CMK (cell line): Measurements from ENCODE around the gene LSM3.

Experiments
- DNase-seq: peaks from one replicate; pipeline ENCODE4 v3.0.0-alpha.2; 2010; ENCODE audit warnings: low read depth

The LSM3 gene

GRCh38 chr3:14143271-14144225 is 35.1 kb upstream of the LSM3 start:
- DNase-seq: no peak

DNA sequence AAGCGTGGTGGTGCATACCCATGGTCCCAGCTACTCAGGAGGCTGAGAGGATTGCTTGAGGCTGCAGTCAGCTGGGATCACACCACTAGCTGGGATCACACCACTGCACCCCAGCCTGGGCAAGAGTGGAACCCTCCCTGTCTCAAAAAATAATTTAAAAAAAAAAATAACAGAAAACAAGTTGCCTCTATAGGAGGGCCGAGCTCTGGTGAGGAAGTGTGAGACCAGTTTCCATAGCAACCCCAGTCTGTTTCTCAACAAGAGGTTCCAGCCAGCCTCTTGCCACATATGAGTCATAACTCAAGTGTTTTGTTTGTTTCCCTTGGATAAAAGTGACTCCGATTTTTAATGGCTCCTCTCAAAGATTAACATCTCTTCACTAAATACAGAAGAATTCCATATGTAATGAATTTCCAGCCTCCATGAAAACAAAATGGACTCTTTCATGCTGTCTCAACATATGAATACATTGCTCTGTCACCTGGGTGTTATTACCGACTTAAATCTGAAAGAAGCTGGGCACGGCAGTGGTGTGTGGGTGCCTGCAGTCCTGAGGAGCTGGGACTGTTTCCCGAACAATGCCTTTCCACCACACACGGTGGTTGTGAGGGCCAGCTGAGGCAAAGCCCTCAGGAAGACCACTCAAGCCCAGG is 34.1 kb upstream of the LSM3 start:
- peak; percentile 50 for DNase-seq

GRCh38 chr3:14145236-14145635 is 33.4 kb upstream of the LSM3 start:
- no peak for DNase-seq

DNA sequence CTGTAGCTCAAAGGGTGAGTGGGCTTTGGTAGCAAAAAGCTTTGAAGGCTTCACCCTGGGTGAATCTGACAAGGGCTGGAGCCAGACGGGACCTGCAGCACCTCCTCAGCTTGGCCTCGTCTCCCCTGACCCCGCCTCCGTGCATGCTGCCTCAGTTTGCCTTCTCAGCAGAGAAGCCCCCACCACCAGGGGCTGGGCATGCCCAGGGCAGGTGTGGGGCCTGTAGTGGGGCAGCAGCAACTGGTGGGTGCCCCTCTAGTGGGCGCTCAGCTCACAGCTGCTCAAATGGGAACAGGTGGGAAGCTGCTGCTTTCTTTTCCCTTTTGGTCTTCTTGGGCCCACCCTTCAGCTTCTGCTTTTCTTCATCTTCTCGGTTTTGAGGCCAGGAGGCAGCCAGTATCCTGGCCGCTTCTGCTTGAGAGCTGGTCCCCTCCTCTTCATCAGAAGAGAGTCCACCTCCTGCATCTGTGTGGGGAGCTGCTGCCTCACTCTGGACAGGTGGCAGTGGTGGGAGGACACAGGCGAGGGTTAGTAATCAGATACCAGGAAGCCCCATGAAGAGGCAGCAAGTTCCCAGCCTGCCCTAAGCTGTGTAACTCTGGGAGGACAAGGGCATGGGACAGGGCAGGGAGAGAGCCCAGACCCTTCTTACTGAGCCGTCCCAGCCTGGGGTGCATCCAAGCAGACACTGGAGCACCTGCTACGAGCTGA is 32.8 kb upstream of the LSM3 start:
- DNase-seq: no peak

- no peak for DNase-seq
Measured at GRCh38 chr3:14146381-14147065, 32.1 kb upstream of the LSM3 start.

GRCh38 chr3:14147066-14147435 is 31.6 kb upstream of the LSM3 start:
- DNase-seq: no peak

GRCh38 chr3:14147617-14148016 is 31.0 kb upstream of the LSM3 start:
- DNase-seq: no peak

DNA sequence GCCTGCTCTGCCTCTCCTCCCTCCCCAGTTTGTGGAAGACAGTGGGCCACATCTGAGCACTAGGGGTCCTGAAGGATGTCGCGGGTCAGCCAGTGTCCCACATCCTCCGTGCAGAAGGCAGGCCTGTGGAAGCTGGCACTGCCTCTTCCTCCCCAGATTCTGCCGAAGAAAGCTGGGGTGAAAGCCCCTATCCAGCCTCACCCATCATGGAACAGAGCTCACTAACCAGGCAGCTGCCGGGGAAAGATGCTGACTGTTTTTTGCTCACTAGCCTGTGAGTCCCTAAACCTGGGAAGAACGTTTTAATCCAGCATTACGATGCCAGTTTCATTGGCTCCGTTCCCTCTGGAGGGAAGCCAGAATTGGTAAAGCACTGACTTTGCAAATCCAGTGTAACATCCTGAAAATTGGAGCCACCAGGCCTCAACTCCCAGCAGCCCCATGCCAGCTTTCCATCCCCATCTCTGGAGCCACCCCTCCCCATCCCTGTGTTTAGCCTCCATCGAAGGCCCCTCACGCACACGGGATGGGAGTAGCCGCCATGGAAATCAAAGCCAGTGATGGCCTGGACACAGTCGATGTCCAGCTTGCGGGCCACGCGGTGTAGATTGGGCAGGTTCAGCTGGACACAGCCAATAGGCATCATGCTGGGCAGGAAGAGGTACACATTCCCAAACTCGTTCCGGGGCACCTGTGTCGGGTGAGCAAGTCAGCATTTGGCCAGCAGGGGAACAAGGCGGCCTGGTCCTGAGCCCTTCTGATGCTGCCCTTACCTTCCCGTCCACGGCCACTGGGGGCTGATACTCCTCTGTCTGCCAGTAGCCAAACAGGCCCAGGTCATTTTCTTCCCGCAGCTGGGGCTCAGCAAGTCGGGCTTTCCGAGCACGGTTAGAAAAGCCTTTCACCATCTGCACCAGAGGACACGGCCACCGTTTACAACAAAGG is 30.3 kb upstream of the LSM3 start:
- no peak for DNase-seq

GRCh38 chr3:14150078-14150477 is 28.5 kb upstream of the LSM3 start:
- DNase-seq: no peak

DNA sequence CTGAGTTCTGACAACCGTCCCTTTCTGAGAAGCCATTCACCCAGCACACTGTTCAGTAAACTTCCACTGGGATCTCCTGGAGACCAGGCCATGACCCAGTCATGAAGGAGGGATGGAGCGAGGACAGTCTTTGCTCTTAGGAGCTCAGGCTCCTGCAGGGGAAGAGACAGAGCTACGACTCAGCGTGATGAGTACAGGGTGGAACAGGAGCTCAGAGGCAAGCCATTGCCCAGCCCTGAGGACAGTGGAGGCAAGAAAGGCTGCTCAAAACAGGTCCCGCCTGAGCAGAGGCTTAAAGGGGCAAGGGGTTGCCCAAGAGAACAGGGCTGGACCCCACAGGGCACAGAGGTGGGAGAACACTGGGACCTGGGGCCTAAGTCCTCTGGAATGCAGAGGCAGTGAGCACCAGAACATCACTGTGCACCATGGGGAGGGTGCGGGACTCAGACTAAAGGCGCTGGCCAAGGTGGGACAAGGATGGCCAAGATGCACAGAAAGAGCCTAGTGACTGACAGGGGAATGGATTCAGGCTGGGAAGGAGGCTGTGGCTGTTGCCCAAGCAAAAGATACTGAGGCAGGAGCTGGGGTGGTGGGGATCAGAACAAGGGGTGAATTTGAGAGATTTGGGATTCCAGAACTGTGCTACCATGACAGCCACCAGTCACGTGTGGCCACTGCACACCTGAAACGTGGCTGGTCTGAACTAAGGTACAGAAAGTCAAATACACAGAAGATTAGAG is 28.0 kb upstream of the LSM3 start:
- DNase-seq: no peak

DNA sequence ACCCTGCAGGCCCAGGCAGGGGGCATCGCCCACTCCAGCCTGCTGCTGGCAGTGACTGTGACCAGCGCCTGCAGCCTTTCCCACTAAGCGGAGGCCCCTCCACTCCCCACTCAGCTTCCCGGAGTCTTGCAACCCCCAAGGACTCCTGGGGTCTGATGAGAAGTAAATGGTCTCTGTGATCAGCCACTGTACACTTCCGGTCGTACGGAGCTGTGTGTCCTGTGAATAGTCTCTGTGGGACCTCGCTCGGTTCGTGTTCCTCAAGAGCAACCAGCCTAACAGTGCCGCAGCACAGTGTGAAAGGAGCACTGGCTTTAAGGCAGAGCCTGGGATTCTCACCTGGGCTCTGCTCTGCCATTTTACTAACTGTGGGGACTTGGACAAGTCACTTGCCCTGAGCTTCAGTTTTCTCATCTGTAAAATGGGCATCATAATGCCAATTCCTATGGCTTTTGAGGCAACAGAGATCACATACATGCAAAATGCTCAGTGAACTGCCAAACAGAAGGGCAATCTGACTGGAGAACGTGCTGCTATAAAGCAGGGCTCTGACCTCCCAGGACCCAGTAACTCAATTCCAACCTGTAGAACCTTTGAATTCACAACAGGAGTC is 27.0 kb upstream of the LSM3 start:
- DNase-seq: no peak

GRCh38 chr3:14152233-14152962 is 26.2 kb upstream of the LSM3 start:
- DNase-seq: no peak

GRCh38 chr3:14152963-14153355 is 25.7 kb upstream of the LSM3 start:
- no peak for DNase-seq

GRCh38 chr3:14153663-14154062 is 25.0 kb upstream of the LSM3 start:
- DNase-seq: no peak

GRCh38 chr3:14154276-14154675 is 24.3 kb upstream of the LSM3 start:
- DNase-seq: no peak

DNA sequence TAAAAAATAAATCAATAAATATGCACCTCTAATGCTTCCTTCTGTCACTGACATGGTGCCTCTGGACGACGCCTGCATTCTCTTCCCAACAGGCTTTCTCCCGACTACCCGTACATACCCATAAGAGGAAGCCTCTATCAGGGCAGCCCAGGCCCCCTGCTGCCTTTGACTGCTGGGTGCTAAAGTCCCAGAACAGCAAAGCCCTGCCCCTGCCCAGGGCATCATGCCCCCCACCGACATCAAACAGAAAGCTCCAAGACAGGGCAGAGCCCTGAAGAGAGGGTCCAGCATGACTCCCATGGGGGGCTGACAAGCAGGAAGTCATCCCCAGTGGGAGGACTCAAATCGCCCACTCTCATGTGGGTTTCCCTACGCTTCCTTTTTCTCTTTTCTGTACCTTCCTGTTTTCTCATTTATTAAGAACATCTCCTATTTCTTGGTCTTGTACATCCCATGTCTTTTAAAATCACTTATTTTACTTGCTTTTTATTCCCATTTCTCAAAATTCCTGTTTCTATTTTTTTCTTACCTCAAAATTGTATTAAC is 23.6 kb upstream of the LSM3 start:
- DNase-seq: no peak

GRCh38 chr3:14156201-14156600 is 22.4 kb upstream of the LSM3 start:
- DNase-seq: no peak

DNA sequence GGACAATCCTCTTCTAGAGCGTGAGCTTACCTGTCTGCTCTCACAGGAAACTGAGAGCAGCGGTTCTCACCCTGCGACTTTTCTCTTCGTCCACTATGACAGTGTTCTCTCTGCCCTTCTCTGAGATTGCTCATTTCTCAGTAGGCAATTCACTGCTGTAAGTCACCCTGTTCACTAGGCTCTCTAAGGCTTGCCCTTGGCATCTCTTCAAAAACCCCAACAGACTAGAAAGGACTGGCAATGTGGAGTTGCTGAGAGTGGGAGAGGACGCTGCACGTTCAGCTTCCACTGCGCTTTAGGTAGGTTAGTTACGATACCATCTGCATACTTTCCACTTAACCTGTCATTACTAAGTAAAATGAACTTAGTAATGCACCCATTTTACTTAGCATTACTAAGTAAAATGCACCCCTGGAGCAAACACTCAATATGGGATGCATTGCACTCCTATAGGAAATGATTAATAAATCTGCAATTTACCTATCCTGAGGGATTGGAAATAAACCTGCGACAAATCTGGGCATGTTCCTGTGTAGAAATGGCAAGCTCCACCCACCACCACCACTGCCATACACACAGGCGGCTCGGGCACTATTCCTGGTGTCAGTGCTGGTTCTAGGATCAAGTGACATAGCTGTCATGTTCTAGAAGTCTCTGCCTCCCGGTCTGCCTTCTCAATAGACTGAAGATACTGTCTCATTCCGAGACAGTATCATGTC is 21.6 kb upstream of the LSM3 start:
- no peak for DNase-seq
